AG20443 (cell line): Measurements from ENCODE around the gene RTN4R.

Source experiments
- DNase-seq: peaks from one replicate; pipeline ENCODE4 v3.0.0; 2012; ENCODE audit warnings: low spot score, mixed read lengths

RTN4R gene

DNA sequence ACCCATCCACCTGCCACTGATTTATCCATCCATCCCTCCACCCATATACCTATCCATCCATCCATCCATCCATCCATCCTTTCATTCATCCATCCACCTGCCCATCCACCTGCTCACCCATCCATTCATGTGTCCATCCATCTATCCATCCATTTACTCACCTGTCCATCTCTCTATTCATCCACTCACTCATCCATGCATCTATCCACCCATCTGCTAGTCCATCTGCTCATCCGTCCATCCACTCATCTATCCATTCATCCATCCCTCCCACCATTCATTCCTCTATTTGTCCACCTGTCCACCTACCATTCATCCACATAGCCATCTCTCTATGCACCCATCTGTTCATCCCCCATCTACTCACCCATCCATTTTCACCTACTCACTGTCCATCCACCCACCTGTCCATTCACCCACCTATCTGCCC lies 68.7 kb downstream of the RTN4R start:
- no peak for DNase-seq

DNA sequence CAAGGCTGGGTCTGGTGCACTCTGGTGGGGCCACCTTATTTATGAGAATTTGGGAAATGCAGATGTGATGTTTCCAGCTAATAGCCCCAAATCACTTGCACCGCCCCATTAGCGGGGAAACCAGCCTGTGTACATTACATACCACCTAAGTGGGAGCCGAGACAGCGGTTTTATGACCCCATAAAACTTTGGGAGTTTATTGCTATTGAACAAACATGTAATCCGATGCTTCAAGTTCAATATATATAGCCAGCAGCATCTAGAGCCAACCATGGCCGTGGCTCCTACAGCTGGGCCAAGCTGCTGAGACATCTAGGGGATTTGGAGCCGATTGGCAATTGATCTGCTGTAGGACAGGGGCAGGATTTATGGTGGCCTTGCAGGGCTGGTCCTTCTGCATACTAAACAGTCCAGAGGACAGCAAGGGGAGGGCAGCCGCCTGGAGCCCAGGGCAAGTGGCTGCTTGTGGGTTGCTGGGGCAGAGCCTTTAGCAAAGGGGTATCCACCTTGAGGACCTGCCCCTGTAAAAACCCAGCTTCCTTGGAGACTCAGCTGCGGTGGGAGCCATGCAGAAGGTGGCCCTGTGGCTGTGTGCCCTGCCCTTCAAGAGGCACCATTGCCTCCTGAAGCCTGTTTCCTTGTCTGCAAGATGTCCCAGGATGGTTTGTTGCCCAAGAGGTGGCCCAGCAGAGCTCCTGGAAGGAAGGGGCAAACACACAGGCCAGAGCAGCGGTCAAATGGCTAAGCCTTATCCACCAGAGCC lies 69.4 kb downstream of the RTN4R start:
- DNase-seq: no peak

DNA sequence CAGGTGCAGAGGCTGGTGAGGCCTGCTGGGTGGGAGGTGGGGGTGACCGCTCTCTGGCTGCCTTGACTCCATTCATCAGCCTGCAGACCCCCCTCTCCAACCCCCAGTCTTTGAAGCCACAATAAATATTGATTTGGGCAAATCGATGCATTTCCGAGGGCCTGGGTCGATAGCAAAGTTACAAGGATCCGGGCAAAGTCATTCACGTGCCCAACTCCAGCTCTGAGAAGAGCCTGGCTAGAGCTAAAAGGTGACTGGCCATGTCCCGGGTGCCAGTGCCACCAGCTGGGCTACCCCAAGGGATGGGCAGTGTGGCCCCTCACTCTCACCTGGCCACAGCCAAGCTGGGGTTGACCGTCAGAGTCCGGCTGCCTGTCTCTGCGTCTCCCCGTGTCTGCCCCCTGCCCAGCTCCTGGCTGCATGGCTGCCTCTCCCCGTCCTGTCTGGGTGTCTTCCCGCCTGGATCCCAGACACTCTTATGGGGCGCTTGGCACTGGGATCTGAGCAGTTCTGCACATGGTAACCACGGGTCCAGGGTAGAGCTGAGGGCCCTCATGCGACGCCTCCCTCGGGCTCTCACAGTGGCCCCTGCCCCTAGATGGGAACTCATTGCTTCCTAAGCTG lies 70.6 kb downstream of the RTN4R start:
- no peak for DNase-seq

DNA sequence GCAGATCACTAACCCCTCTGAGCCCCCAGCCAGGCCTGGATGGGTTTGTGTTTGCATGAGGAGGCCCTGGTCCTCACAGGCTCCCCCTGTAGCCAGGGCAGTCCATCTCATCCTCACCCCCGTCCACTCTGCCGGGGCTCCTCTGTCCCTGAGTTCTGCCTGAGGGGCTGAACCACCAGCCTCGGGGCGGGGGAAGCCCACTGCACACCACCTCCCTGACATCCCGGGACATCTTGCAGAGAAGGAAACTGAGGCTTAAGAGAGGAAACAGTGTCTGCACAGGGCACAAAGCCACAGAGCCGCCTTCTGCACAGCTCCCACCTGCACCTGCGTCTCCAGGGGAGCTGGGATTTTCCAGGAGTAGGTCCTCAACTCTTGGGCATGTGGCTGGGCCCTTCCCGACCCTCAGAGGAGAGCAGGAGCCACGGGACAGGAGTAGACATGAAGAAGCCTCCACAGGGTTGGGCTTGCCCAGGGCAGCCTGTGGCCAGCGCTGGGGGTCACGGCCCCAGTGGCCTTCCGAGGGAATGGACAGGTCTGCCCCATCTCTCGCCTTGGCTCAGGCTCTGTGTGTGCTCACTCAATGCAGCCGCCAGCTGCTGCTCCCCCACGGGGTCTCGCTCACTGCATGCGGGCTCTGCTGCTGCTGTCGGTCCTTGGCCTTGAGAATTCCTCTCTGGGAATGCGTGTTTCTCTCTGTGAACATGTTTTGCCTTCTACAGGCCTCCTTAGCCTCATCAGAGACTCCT lies 71.8 kb downstream of the RTN4R start:
- no peak for DNase-seq

DNA sequence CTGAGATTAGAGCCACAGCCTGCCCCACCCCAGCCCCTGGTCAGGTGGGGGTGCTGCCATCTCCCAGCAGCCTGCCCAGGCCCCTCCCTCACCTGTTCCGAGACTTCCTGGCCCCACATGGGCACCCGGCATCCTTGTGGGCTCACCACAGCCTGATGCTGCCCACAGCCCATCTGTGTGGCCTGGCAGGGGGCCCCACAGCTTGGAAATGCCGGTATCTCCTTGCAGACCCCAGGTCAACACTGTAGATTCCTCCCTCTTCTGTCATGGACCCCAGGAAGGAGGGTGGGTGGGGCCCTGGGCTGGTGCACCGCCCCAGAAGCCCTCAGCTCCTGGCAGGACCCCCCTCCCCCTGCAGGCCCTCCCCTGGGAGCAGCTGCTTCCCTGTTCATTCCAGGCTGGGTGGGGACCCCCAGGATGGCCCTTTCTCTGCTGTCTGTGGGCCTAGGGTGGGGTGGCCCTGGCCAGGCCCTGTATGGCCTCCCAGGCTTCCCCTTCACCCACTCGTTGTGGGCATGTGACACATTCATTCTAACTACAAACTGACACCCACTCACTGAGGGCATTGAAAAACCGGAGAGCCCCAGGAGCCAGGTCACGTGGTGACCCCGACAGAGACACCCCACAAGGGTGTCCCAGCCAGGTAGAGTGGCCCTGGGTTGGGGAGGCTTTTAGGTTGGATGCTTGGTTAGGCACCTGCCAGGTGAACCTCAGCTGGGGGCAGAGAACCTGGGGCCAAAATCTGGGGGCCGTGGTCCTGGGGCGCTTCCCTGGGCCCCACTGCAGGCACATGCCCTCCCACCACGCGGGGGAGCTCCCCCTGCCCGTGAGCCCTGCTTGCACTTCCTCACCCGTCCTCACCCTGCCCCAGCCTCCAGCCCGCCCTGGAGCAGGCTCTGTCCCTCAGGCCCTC lies 73.2 kb downstream of the RTN4R start:
- no peak for DNase-seq

DNA sequence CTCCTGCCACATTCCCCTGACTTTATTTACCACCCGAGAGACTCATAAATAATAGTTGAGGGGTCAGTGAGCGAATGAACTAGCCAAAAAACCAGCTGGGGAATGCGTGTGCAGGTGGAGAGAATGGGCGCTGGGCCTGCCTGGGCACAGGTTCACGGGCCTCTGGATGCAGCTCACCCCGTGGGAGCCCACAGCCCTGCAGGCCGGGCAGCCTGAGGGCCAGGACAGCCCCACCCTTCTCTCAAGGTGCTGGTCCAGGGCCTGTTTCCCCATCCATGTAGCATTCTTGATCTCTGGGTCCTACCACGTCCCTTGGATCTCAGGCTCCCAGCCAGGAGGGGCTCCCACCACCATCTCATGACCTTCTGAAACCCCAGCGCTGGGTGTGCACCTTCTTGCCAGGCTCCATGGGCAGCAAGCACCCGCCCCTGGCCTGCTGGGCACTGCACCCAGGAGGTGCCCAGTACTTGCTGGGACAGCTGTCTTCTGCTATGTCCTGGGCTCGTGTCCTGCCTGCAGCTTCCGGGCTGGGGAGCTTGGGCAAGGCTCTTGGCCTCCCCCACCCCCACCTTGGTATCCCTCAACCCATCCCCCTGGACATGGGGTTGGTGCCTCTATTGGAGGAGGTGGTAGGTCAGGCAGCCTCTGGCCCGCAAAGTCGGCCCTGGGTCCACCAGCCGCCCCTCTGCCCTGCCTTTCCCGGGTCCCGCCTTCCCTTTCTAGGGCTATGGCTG lies 74.2 kb downstream of the RTN4R start:
- no peak for DNase-seq

DNA sequence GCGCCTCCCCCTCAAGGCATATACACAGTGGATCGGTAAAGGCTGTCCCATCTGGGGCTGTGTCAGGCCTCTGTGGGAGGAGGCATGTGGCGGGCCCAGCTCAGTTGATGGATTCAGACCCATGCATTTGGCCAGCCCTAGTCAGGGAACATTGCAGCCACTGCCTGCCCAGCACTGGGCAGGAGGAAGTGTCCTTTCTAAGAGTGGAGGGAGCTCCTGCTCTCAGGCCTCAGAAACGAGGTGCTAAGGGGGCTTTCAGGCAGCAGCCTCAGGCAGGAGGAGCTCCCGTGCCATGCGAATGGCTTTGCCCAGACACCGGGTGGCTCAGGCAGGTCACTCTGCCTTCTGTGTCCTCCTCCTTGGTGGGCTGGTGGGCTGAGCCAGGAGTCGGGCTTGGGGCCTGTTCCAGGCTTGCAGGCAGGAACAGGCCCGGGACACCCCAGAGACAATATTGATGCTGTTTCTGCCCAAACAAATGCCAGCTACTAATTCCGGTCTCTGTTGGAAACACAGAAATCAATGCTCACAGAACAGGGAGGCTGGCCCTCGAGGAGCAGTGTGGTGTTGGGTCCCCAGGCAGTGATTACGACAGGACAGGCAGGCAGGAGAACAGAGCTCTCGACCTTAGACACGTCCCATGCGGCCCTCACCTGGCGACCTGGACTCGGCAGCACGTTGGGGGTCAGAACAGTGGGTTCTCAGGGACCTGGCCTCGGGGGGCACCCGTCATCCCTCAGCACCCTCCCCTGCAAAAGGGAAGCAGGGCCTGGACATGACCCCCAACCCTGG lies 75.0 kb downstream of the RTN4R start:
- DNase-seq: no peak

DNA sequence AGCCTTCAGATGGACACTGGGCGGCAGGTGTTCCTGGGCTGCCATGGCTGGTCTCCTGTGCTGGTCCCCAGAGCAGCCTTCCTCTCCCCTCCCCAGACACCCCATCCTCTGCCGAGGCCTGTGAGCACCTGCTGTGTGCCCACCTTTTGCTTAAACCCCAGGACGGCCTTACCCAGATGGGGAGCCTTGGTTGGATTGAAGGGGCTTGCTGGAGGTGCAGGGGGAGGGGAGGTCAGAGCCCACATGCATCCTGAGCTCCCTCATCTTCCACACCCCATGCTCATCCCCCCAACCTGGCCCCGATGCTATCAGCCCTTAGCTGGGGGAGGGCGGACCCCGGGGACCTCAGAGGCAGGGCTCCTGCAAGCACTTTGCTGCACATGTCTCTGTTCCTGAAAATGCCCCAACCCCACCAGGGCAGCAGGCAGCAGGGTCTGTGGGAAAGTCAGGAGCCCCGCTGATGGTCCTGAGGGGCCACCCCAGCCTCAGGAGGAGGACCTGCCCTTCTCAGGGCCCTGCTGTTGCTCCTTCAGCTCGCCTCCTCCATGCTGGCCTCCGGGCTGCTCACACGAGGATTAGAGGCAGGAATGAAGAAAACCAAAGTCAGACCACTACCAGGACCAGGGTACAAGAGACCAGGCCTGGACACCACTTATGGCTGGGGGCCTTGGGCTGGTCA lies 75.7 kb downstream of the RTN4R start:
- no peak for DNase-seq

DNA sequence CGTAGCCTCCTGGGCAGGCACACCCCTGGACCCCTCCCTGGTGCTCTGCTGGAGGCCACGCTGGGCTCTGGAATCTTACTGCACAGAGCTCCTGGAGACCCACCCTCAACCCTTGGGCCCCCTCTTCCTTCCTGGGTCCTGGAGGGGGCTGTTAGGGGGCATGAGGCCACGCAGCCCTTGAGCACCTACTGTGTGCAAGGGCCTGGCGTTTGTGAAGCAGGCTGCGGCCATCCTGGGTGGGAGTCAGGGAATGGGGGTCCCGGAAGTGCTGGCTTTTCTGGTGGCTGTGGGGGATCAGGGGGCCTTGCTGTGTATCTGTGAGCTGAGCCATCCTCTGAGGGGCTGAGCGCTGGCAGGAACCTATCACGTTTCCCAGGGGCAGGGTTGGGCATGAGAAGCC lies 76.3 kb downstream of the RTN4R start:
- DNase-seq: no peak
